Inflammatory macrophage treated with lipopolysaccharide for 1 hour (primary cell): ENCODE measurements around the gene MBP.

Experiments used
- DNase-seq, 2 donors: peaks; one replicate each; pipeline ENCODE4 v3.0.0-alpha.2; 2020 to 2022

Gene MBP

DNA sequence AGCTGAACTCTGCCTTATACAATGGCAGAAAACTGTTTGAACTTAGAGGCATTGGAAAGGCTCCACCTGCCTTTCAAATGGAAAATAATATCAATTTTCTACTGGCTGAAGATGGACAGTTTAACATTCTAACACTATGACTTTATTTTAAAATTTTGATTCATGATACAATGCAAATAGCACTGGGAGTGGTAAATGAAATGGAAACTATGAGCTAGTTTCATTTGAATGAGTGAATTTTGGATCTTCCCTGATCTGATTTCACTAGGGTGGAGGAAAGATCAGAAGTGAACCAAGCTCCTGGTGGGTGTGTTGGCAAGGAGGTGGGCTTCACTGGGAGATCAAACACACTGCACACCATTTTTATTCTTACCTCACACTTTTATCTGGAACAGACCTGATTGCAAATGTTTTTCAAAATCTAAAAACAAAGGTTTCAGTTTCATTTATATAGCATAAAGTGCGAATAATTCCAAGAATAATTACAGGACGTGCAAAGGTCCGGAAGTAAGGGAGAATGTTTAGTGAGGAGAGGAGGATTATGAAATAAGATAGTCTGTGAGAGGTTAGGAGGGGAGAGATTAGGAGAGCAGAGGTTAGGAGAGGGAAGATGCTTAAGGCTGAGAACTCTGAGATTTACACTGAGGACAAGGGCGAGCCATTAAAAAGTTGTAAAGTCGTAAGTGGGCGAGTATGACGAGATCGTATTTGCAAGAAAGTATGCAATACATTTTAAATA is 18.6 kb upstream of the MBP start:
- no peak for DNase-seq

DNA sequence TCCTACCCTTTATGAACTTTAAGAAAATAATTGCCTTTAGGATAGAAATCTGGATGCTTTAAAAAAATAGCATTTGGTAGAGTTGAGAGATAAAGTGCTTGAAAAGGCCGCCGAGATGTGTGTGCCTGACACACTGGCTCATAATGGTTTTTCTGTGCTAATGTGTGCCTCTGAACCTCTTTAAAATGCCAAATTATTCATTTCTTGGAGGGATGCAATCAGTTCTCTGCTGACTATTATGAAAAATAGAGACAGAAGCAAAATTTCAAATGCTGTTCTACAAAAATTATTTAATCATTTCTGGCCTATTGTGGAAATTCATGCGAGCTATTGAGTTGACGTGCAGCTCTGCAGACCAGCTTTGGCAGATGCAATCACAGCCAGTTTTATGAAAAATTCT is 18.0 kb upstream of the MBP start:
- no peak for DNase-seq

- DNase-seq, result no peak
Measured at GRCh38 chr18:77148289-77148688, 15.7 kb upstream of the MBP start.

- peak; percentile 54 to 65 for DNase-seq
Measured at GRCh38 chr18:77147418-77147852, 14.9 kb upstream of the MBP start.

DNA sequence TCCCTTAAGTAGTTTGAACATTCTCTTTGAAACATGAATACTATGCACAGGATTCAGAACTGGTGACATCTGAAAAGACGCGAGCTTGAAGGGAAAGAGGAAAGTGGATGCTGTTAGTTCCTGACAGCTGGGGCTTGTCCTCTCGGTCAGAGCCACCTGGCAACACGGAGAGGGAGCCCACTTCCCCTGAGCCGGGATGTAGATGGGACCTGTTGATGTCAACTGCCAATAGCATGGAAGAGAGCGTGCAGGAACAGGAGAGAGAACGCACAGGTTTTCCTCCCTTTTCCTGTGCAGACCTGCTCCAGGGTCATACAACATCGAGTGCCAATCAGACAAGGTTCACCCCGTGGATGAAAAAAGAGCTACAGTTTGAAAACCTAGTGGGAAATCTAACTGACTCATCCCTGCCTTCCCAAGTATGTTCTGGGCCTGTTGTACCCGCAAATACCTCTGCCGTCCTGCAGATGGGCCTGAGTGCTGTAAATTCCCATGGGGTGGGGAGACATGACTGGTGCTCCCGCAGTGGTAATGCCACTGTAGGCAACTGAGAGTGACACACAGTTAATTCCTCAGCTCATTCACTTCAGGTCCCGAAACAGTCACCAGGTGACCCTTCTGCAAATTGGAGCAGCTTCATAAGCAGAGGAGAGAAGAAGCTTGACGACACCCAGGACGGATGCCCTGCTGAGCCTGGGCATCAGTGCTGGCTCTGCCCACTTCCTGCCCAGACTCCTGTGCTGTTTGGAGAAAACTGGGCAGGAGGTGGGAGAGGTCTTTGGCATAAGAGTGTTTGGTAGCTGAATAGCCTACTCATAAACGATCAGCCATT is 13.9 kb upstream of the MBP start:
- DNase-seq, result no peak

- no peak for DNase-seq
Measured at GRCh38 chr18:77145364-77145901, 12.8 kb upstream of the MBP start.

DNA sequence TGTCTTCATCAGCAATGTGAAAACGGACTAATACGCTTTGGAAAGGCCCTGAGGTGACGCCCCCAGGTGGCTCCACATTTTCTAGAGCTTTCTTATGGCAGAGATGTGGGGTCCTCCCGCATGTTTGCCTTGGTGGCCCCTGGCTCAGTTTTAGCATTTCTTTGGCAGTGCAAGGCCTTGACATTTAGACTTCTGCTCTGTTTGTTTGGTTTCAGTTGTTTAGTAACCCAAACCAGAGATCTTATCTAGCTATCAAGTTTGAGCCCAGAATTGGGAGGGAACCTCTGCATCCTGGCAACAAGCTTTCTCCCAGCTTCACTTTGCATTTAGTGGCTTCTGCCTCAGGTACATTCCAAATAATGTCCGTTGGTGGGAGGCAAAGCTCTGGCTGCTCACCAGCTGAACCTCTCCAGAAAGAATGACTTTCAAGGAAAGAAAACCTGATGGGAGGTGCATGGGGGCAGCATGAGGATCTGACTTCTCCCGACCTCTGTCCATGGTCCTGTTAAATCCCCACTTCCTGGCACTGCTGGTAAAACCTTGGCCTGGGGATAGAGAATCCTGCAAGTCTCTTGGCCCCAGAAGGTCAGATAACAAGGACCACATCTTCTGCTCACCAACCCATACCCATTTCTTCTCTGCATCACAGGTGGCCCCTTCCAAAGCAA is 12.0 kb upstream of the MBP start:
- DNase-seq, result no peak

- DNase-seq, result peak; percentile 48 to 80
Measured at GRCh38 chr18:77144046-77144445, 11.5 kb upstream of the MBP start.

GRCh38 chr18:77143196-77143595 is 10.6 kb upstream of the MBP start:
- no peak for DNase-seq

DNA sequence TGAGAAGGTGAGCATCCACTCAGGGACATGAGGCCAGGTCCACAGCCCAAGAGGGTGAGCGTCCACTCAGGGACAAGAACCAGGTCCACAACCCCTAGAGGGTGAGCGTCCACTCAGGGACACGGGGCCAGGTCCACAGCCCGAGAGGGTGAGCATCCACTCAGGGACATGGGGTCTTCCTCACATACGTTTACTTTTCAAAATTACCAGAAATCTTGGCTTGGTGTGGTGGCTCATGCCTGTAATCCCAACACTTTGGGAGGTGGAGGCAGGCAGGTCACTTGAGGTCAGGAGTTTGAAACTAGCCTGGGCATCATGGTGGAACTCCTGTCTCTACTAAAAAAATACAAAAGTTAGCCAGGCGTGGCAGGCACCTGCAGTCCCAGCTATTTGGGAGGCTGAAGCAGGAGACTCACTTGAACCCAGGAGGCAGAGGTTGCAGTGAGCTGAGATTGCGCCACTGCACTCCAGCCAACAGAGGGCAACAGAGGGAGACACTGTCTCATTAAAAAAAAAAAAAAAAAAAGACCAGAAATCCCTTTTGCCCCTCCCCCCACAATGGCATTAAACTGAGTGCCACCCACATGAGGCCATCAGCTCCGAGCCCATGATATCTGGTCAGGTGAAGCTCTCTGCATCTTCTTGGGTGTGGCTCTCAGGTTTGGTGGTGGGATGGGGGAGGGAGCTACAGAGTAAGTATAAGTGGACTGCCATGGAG is 9.0 kb upstream of the MBP start:
- DNase-seq, result no peak

DNA sequence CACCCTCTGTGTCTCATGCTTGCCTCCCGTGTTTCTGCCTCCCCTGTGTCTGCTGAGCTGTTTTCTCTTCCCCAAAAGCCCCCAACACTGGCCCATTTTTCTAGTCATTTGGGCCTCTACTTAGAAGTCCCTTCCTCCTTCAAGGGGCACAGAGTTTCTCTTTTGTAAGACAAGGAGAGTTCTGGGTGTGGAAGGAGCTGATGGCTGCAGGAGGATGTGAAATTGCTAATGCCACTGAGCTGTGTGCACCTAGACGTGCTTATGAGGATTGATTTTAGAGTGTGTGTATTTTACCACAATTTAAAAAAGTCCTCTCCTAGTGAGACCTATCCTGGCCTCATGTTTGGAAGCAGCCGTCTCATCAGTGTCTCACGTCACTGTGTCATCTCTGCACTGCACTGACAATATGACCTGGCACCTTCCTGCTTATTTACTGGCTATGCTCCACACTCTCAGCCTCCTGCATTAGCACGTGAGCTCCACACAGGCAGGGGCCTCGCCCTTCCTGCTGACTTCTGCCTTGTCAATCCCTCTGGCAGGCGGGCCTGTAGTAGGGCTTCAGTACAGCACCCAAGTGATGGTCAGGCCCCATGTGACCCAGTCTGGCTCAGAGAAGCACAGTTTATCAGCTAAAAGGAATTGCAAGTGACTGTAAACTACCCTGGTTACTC is 8.0 kb upstream of the MBP start:
- DNase-seq, result no peak

DNA sequence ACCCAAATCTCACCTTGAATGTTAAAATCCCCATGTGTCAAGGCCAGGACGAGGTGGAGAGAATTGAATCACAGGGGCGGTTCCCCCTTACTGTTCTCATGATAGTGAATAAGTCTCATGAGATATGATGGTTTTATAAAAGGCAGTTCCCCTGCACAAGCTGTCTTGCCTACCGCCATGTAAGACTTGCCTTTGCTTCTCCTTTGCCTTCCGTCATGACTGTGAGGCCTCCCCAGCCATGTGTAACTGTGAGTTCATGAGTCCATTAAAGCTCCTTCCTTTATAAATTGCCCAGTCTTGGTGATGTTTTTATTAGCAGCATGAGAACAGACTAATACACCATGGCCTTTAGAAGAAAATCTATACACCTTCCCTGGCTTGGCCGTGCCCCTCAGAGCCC is 7.4 kb upstream of the MBP start:
- no peak for DNase-seq

DNA sequence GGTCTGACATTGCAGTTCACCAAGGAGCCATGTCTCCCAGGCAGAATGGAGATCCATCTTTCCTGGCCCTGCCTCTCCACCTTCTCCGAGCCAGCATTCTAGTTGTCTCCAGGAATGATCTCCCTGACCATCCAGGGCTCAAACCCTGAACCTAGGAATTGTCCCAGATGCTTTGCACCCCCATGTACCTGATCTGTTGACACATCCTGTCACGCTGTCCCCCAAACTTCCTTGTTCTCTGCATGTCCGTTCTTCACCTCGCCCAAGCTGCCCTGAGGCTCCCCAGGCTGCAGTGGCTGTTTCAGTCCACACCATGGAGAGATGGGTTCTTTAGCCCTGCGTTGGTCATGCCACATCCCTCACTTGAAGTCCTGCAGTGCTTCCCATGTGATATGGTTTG is 7.0 kb upstream of the MBP start:
- no peak for DNase-seq

DNA sequence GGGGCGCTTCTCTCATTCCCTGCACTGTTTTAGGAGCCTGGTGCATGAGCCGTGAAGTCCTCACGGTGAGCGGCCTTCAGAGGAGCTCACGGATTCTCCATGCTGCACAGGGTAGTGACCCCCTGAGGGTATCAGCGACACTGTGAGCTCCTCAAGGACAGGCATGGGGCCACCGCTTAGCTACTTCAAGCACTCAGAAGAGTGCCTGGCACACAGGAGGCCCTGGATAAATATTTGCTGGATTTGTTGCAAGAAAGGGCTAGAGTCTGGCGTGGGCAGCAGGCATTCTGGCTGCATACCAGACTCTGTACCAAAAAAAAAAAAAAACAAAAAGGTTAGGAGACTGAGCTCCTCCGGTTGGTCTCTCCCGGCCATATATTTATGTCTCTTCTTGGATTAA is 5.7 kb upstream of the MBP start:
- DNase-seq, result no peak

- DNase-seq, result no peak
Measured at GRCh38 chr18:77137851-77138250, 5.3 kb upstream of the MBP start.

GRCh38 chr18:77136871-77137665 is 4.5 kb upstream of the MBP start:
- DNase-seq, result no peak

DNA sequence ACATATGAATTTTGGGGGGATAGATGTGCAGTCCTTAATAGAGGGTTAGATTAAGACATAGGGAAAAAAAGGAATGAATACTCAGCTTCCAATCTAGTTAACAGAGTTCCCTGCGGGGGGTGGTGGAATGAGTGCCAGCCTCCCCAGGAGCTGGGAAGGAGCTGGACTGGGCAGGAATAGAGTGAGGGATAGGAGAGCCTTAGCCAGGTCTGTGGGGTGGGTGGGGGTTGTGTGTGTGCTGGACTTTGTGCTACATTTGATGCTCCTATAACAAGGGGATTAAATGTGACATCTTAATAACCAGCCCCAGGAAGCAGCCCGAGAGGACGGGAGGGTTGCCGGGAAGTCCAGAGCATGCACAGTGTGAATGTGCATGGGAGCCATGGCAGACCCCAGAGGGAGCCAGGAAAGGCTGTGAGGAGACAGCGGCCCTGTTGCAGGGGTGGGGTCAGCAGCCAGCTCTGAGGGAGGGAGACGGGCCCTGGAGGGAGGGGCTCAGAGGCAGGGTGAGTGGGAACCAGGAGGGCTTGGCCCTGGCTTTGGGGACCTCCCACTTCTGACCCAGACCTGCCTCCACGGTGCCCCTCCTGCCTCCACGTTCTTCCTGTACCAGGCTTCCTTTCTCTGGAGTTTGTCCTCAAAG is 3.6 kb upstream of the MBP start:
- no peak for DNase-seq

- no peak for DNase-seq
Measured at GRCh38 chr18:77135339-77136075, 2.9 kb upstream of the MBP start.

DNA sequence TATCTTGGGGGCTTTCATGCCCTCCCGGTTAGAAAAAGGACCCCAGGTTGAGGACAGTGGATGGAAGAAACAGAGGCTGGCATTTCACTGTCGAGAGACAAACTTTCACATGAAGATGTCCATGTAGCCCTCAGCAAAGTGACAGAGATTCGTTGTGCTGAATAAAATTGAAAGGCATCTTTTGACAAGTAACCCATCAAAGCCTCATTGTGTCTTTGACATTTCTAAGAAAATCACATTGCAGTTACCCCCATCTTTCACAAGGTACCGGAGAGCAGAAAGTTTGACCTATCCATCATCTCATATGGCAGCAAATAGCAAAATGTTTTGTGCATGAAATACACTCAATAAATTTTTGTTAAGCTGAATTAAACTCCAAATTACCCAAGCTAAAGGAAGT is 2.0 kb upstream of the MBP start:
- DNase-seq, result no peak

DNA sequence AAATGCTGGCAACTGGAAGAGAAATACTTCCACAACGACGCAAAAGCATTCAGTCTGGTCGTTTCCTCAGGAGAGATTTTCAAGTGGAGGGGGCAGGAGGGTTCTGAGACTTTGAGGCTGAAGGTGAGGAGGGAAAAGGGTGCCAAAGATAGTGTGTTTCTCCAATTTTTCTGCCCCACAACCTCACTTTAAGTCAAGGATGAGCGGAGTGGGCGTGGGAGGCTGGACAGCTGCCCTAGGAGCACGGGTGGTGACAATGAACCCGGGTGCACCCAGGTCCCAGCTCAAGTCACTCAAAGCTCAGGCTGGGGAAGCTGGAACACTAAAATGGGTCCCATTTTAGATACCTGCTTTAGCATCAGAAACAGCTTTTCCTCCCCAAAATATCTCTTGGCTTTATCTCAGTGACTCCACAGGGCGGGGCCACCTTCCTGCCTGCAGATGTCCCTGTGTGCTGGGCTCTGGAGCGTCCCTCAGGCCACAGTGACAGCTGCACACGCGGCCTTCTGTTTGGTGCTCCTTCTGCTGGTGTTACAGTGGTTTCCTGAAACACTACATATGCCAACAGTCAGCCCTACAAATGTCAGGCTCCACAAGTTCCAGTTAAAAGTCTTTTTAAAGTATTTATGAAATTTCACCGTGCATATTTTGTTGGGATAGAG is 1.4 kb upstream of the MBP start:
- peak; percentile 61 to 67 for DNase-seq
